ENCODE data around the gene CARD11.
A peak's percentile ranks its signal among the peaks of the same experiment; 100 is the strongest.
"Not testable (repeated sequence)": the region's sequence is repeated elsewhere in the genome, so short reads cannot be mapped to it uniquely, and the experiment has no call there.

CARD11 gene

DNA sequence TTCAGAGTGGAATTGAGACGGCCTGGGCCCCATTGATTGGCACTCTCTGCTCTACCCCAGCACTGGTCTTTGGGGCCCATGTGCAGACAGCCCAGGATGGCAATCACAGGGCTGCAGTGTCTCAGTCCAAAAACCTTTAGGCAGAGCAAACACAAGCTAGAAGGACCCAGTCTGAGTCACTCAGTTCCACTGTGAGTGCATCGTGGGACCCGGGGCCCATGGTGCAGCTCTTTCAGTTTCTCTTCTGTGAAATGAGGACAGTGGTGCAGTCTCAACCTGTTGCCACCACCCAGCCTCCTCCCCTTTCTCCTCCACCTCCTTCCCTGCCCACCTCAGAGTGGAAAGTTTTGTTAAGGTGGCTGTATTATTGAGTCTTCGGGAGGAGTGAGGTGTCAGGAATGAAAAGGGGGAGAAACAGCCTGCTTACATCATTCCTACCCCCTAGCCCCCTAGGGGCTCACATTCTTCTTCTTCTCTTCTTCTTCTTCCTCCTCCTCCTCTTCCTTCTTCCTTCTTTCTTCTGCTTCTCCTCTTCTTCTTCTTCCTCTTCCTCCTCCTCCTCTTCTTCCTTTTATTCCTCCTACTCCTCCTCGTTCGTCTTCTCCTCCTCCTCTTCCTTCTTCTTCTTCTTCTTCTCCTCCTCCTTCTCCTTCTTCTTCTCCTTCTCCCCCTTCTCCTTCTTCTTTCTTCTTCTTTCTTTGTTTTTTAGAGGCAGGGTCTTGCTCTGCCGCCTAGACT, 19.5 kb upstream of the CARD11 start:
- no peak for DNase-seq

DNA sequence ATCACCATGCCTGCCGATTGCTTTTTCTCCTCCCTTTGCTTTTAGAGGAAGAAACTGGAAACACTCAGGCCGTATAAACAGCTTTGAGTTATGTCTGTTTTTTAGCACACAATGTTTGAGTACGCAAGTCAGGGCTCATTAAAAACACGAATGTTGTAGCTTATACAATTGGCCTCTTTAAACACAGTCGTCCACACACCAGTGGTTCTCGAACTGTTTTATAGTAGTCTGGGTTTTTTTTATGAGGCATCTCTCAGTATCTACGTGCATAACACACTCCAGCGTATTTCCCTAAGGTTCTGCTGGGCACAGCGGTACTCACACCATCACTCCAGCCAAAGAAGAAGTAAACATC, 13.4 kb upstream of the CARD11 start:
- peak; percentile 58 to 72 for DNase-seq

DNA sequence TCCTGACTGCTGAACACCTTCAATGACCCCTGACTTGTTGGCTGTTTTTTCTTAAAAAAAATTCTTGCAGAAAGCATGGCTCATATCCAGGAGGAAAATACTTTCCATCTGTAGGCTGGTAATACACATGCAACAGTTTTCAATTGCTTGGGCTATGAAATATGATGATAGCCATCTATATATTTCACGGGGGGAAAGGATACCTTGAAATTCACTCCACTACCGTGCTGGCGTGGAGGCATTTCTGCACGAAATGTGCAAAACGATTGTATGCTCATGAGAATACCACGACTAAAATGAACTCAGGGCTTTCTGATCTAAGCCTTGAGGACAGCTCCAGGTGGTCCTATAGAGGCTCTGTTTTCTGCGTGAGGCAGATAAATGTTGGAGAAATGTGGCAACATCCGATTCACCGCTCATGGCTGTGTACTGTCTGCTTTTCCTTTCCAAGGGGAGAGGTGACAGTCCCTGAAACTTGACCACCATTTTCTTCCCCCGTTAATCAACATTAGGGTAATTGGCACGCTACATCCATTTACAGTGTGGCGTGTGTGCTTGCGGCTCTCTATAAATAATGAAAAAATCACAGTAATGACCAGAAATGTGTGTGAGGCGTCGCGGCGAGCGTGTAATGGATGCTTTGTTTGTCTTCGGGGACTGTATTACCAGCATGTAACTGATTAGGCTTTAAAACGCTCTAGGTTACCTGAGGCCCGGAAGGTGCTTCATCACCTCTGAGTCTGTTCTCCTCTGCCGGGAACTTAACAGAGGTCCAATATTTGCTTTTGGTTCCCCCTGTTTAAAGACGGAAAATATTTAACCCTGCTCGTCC, 12.8 kb upstream of the CARD11 start:
- peak in 1 of 2 experiments; percentile 72 for DNase-seq

DNA sequence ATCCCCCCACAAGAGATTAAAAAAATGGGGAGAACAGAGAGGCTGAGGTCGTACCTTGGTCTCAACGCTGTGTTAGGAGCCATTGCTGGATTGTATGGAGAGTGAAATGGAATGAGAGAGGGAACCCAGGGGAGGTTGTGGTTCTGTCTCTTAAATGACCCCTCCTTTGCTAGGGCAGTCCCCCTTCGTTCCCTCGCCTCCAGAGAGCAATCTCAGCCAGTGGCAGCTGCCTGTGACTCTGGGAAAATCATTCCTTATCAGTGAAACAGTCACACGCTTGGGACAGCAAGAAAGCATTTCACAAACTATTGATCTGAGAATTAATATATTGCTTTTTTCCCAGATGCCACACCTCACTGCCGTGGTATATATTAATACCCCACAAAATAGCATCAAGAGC, 12.0 kb upstream of the CARD11 start:
- DNase-seq: no peak

DNA sequence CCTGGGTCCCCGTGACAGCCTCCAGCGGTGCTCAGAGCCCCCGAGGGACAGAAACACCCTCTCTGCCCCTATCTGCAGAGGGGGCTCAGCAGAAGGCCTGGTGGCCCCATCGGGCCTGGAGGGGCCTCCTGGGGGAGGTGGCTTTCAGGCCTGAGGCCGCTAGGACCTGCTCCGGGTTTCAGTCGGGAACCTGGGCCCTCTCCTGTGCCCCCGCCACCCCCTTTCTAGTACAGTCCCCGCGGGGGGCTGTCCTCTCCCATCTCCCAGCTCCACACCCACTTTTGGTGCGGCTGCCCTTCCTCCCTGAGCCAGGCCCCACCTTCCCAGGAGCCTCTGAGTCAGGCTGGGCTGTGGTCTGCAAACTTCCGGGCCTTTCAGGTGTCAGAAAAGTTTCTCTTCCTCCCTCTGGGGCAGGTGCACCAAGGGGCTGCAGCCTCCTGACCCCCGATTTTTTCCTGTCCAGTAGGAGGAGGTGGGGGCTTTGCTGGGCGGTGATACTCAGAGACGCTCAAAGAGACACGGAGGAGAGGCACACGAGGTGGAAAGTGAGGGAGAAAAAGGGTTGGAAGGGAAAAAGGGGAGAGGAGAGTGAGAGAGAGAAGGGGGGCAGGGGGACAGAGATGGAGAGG, 692 bp downstream of the CARD11 start:
- DNase-seq: no peak

DNA sequence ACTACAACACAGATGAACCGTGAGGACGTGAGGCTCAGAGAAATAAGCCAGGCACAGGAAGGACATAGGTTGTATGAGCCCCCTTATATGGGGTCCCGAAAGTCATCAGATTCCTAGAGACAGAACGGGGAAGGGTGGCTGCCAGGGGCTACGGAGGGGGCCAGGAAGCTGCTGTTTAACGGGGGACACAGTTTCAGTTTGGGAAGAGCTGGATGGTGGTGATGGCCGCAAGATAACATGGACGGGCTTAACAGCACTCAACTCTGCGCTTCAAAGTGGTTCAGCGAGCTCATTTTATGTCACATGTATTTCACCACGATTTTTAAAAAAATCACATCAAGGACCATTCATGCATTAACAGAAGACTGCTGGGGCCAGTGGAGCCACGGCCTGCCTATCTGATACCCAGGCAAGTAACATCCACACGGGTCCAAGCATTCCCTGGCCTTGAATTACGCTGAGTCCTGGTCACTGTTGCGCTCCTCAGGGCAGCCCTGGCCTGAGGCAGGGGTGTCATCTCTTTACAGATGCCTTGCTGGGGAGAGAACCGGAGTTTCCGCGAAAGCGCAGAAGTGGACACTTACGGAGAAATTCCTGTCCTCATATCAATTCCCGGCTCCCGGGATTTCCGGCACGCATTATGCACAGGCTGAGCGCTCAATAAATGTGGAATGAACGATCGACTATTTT, 1.5 kb downstream of the CARD11 start:
- DNase-seq: no peak

DNA sequence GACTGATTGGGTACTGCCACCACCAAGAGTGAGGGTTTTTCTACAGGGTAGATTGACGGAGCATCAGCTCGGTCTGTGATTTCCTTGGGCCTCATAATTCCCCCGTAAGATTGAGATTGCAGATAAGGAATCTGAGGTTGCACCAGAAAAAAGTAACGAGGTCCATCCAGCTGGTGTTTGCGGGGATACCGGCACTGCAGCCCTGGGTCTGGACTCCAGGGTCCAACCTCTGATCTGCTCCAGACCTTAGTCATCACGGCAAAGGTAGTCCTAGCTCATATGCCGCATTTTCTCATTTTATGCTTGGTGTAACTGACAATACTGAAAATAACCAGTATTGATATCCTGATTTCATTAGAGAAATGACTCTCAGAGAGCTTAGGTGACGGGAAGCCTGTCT, 3.9 kb downstream of the CARD11 start:
- DNase-seq: no peak

DNA sequence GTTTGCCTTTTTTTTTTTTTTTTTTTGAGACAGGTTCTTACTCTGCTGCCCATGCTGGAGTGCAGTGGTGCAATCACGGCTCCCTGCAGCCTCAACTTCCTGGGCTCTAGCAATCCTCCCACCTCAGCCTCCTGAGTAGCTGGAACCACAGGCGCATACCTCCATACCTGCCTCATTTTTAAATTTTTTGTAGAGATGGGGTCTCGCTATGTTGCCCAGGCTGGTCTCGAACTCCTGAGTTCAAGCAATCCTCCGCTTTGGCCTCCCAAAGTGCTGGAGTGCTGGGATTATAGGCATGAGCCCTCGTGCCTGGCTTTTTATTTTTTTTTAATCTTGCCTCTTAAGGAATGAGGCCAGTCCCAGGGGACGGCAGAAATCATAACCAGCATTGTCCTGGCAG, 5.7 kb downstream of the CARD11 start:
- not testable (repeated sequence) for DNase-seq

DNA sequence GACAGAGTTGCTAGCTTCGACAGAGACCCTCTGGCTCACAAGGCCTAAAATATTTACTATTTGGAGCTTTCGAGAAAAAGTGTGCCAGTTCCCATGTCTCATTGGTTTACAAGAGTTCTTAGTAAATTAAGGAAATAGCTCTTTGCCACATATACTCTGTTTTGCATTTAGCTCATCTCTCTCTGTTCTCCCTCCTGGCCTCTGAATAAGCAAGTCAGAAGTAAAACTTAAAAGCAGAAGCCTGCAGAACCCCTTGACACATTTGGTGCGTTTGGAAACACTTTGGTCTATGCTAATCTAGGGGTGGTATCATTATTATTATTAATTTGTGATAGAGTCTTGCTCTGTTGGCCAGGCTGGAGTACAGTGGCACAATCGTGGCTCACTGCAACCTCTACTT, 6.4 kb downstream of the CARD11 start:
- DNase-seq: no peak

DNA sequence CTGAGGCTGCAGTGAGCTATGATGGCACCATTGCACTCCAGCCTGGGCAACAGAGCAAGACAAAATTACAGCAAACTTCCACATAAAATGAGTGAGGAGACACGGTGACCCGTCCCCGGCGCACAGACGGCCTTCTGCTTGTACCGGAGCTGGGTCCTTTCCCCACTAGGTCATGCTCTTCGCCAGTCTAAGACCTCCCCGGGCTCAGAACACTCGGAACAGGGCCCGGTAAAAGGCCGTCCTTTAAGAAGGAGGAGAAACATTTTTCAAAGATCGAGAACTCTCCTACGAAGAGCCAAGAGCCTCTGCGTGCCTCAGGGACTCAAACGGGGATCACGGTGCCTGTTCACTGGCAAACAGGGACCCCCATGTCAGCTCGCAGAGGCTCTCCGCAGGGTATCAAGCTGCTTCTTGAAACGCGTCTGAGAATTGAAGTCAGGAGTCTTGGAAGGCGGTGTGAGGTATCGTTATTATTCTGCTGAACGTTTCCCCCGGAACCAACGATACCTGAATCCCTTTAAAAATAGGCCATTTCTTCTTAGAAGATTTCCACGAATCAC, 9.0 kb downstream of the CARD11 start:
- no peak for DNase-seq

DNA sequence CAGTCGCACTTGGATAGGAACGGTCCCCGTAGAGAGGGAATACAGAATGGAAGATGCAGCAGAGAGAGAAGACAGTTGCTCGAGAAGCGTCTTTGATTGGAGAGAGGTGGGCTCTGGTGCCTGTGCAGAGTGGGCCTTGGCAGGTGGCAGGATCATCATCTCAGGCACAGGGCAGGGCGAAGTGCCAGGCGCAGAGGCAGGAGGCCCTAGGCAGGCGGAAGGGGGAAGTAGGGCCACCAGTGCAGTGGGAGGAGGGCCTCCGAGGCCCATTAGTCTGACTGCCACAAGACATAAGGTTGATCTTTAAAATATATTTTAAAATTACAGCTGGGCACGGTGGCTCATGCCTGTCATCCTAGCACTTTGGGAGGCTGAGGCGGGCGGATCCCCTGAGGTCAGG, 10.1 kb downstream of the CARD11 start:
- DNase-seq: no peak

DNA sequence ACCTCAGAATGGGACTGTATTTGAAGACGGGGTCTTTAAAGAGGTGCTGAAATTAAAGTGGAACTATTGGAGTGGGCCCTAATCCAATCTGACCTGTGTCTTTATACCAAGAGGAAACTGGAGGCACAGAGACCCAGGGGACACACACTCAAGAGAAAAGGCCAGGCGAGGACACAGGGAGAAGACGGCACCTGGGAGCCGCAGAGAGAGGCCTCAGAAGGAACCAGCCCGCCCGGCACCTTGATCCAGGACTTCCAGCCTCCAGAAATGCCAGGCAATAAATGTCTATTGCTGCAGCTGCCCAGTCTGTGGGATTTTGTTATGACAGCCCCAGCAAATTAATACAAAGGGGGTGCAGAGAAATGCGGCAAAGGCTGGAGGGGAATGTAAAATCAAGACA, 10.5 kb downstream of the CARD11 start:
- no peak for DNase-seq

DNA sequence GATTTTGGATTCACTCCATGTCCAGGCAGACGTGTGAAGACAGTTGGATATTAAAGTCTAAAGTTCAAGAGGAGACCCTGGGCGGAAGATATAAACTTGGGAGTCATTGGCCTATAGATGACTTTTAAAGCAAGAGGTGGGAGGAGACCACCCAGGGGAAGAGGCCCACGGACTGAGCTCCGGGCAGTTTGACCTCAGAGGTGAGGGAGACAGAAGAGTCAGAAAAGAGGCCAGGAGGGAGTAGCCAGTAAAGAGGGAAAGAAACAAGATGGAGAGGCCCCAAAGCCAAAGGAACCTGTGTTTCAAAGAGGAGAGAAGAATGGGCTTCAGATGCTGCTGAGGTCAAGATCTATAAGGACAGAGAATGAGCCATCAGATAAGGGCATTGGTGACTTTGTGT, 11.4 kb downstream of the CARD11 start:
- no peak for DNase-seq

DNA sequence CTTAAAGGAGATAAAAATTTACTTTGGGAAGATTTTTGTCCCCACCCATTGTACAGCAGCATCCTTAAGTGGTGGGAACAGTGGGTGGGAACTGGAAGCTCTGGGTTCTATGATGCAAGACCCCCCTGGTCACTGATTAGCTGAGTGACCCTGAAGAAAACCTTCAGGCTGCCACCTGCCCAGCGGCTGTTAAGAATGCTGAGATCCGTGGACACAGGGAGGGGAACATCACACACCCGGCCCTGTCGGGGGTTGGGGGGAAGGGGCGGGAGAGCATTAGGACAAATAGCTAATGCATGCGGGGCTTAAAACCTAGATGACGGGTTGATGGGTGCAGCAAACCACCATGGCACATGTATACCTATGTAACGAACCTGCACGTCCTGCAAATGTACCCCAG, 14.5 kb downstream of the CARD11 start:
- no peak for DNase-seq

DNA sequence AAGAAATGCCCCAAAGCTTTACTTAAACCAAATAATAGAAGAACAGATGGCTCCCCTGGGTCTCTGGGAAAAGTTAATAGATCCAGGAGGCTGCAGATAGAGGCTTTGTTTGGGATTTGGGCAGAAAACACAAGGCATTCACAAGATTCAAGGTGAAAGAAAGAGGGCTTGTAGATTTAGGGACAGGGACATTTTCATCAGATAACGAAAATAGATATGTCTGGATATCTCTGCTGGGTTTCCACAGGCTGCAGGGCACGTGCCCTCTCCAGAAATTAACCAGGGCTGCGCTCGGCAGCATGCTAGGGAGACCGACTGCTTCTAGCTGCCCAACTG, 14.9 kb downstream of the CARD11 start:
- DNase-seq: no peak

DNA sequence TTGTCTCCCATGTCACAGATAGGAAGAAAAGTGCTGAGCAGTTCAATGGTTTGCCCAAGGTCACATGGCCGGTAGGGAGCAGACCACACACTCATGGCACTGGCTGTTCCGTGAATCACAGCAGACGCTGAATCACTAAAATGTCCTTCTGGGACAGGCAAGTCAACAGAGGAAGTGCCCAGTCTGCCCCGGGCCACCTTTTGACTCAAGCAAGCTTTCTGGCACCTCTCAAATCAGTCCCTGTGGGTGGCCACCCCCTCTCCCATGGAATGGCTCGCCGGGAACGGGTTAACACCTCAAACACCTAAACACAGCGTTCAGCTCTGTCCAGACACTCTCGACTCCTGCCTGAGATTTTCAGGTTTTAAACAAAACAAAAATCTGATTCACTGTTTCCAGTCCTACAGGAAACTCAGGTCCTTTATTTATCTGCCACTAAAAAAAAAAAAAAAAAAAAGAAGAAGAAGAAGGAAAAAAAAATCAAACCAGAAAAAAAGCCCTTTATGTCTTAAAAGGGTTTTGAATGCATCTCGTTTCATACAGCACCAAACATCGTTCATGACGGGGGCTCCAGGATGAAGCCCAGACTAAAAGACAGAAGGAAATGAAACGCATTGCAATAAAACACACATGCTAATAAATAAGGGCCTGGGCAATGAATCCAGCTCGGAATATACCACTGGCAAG, 15.5 kb downstream of the CARD11 start:
- DNase-seq: no peak

DNA sequence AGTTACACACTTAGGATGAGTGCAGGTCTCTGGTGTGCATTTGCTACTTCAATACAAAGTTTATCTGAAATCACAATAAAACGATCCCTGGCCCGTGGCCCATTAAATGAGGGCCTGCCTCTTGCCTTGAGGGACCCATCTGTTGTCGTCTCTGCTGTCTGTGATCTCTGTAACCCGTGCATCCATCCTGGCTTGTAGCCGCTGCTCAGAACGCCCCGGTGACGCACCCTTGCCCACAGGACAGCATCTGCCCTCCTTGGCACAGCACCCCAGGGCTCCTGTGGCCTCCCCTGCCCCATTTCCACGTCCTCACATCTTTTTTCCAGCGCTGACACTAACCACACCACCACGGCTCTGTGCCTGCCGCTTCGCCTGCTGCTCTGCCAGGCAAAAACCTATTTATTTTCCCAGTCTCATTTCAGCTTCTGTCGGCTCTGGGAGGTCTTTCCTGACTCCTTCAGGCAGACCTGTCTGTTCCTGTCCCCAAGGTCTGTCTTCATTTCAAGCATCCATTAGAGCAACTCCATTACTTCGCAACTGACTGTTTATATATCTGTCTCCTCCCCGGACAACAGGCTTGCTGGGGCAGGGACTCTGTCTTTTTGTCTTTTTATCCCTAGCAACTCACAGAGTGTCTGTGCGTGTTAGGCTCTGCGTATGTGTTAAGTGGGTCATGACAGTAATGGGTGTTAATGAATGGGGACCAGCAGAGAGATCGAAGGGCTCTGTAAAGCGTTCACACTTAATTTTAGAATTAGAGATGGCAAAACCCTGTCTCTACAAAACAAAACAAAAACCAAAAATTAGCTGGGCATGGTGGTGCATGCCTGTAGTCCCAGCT, 16.4 kb downstream of the CARD11 start:
- DNase-seq: no peak

DNA sequence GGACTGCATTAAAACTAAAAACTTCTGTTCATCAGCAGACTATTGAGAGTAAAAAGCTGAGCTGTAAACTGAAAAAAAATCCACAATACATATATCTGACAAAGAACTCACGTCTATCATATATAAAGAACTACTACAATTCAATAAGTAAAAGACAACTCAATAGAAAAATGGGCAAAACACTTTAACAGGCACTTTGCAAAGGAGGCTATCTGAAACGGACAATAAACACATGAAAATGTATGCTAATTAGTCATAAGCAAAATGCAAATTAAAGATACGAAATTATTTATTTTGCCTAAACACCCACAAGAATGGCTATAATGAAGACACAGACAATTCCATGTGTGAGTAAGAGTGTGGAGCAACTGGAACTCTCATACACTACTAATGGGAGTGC, 18.1 kb downstream of the CARD11 start:
- DNase-seq: no peak

DNA sequence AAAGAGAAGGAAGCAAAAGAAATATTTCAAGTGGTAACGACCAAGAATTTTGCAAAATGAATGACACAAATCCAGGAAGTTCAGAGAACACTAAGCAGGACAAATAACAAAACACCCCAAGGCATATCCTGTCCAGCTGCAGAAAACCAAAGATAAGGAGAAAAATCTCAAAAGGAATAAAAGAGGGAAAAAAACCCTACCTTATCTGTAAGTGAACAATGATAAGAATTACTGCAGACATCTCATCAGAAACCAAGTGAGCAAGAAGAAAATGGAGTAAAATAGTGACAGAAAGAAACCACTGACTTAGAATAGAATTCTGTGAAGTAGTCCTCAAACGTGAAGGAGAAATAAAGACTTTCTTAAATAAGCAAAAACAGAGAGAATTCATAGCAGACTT, 21.8 kb downstream of the CARD11 start:
- DNase-seq: no peak

DNA sequence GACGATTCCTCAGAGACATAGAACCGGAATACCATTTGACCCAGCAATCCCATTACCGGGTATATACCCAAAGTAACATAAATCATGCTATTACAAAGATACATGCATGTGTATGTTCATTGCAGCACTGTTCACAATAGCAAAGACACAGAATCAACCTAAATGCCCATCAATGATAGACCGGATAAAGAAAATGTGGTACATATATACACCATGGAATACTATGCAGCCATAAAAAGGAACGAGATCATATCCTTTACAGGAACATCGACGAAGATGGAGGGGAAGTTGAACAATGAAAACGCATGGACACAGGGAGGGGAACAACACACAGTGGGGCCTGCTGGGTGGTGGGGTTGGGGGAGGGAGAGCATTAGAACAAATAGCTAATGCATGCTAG, 22.4 kb downstream of the CARD11 start:
- not testable (repeated sequence) for DNase-seq

DNA sequence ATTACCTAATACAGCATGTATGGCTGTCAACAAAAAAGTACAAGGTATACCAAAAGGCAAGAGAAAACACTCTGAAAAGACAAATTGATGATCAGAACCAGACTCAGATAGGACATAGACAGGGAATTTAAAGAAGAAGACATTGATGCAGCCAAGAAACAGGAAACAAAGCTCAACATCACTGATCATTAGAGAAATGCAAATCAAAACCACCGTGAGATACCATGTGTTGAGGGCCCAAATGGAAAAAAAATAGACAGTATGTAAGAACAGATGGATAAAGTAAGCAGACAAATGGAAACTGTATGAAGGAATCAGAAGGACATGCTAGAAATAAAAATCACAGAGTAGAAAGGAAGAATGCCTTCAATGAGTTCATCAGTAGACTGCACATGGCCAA, 23.3 kb downstream of the CARD11 start:
- no peak for DNase-seq

DNA sequence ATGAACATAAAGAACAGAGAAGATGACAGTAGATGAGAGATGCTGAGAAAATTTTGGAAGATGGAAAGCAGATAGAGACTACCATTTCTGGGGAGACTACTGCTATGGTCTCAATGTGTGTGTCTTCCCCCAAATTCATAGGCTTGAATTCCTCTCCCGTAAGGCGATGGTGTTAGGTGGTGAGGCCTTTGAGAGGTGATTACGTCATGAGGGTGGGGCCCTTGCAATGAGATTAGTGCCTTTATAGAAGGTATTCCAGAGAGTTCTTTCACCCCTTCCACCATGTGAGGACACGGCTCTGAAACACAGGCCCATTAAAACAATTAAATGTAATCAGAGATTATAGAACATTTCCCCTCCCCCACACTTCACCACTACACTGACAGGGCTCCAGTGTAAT, 23.9 kb downstream of the CARD11 start:
- no peak for DNase-seq
